Head of caudate nucleus (tissue), 42 donors: Measurements from ENCODE around the gene ZNF750.

ENCODE experiments used
- DNase-seq, 42 donors: peaks; one replicate each; pipeline versions ENCODE4 v3.0.0 to v3.0.0-alpha.2; 2020 to 2021; ENCODE audit warnings: mixed read lengths in 7 of 42
- intact Hi-C: fragments of 100-400 bp; cut with DNase I; formaldehyde crosslinking; loops from one replicate; pipeline ENCODE4 v1.15.0; 2022

ZNF750 gene

GRCh38 chr17:82839617-82840292 lies at the start of gene ZNF750:
Gene ZNF750, minus strand, starts transcription at chr17:82840022. Its CDS starts 7,568 bp downstream, at chr17:82832454.
- intact Hi-C loops = no loop called here
- DNase-seq = no peak

- peak in 6 of 42 donors; percentile 20 to 60 (median 45) for DNase-seq
- intact Hi-C loops = no loop called here
Observed at GRCh38 chr17:82888583-82889495, 49.0 kb upstream of the ZNF750 start.

DNA sequence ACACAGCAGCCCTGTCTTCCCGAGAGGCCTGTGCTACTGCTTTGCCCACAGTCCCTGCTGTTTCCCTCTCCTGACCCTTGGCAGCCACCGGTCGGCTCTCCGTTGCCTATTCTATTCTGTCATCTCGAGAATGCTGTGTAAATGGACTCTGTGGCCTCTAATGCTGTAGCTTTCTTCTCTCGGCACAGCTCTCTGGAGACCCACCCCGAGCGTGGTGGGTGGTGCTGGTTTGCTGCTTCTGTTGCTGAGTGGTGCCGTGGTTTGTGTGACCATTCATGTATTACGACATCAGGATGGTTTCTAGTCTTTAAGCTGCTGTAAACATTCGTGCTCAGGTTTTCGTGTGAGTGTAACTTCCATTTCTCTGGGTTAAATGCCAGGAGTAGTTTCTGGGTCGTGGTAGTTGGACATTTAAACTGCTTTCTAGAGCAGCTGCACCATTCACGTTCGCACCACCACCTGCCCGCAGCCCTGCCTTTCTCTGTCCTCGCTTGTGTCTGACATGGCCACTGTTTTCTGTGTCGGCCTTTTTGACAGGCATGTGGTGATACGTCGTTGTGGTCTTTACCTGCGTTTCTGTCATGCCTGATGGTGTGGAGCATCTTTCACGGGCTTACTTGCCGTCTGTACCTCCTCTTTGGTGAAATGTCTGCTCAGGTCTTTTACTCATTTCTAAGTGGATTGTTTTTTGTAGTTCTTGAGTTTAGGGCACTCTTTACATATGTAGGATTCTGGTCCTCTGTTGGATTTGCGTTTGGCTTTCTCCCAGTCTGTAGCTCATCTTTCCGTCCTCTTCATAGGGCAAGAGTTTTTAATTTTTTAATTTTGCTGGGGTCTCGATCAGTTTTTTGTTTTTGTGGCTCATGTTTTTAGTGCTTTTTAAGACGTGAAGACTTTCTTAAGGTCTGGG lies 47.7 kb upstream of the ZNF750 start:
- DNase-seq = no peak
- intact Hi-C loops = no loop called here

DNA sequence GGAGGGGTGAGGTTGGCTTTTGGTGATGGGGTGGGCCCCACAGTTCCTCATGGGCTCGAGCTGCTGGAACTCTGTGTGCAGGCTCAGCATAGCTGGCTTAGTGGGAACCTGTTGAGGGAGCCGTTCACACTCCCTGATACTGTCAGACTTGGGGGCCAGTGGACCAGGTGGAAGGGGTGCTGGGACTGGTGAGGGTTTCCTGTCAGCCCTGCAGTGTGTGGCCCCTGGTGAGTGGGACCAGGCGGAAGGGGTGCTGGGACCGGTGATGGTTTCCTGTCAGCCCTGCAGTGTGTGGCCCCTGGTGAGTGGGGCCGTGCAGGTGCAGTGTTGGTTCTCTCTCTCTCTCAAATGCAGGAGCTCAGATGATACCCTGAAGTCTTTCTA lies 45.1 kb upstream of the ZNF750 start:
- DNase-seq = no peak

DNA sequence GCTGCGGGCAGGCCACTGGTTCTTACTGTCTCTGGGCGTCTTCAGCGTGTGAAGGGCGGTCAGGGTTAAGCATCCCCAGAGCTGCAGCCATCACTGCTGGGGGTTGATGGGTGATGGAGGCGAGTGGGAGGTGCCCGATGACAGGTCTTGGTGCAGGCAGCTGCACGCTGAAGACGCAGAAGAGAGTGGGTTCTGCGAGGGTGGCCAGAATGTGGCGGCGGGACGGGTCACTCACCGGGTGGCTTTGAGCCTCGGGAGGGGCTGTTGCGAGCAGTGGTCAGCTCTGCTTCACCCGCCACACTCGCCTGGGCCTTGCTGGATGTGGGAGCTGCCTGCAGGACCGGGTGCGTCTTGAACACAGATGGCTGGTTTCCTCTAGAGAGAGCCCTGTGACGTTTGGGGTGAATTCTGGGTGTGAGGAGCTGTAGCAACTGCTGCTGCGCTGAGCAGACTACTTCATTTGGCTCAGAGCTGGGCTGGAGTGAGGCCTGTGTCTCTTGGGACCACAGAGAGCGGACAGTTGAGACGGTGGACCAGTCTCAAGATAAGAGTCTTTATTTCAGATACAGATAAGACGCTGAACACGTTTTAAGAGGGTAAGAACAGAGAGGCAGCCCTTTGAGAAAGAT lies 44.6 kb upstream of the ZNF750 start:
- intact Hi-C loops = no loop called here
- DNase-seq = peak in 9 of 42 donors; percentile 22 to 64 (median 49)

More for the DNA sequence above, 45.1 kb upstream of the ZNF750 start:
- intact Hi-C loops = no loop called here

DNA sequence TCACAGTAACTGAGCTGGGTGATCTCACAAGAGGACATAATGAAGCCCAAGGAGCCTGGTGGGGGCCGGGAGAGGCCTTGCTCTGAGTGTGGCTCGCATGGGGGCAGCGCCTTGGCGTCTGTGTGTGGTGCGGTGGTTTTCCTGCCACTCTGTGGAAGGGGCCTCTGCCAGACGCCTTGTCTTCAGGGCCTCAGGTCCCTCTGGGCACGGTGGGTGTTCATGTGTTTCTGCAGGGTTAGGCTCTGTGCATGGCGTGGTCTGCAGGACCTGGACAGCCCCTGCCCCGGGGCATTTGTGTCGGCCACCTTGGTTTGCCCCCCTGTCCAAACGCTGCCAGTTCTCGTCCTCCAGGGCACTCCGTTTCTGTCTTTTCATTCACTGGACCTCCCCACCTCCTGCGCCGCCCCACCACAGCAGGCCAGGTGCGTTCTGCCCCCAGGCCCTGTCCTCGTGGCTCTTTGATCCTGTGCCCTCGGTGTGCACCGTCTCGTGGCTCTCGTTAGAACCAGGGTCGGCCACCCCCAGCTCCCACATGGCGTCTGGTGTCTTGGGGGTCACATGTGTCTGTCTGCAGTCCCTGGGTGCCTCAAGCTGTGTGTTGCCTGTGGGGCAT lies 43.7 kb upstream of the ZNF750 start:
- intact Hi-C loops = no loop called here
- no peak for DNase-seq

GRCh38 chr17:82882715-82883418 lies 43.0 kb upstream of the ZNF750 start:
- intact Hi-C loops = no loop called here
- no peak for DNase-seq

GRCh38 chr17:82881900-82882714 lies 42.3 kb upstream of the ZNF750 start:
- intact Hi-C loops = no loop called here
- DNase-seq = peak in 38 of 42 donors; percentile 27 to 75 (median 55)

DNA sequence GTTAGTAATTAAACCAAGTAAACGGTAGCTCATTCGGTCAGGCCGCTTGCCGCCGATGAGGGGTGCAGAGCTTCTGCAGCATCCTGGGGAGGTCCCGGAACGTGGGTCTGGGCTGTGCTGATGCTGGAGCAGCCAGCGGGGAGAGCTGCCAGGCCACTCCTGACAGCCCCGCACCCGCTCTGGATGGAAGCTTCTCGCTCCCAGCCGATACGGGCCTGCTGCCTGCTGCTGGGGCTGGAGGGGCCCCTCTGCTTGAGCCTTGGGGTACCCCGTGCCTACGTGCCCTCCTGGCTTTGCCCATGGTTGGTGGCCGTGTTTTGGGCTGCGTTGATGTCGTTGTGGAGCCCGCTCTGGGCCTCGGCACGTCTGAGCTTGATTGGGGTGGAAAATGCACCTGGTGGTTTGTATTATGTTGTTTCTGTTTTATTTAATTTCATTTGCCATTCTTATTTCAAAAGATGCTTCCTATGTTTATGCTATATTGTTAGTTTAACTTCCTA lies 41.6 kb upstream of the ZNF750 start:
- intact Hi-C loops = no loop called here
- peak in 8 of 42 donors; percentile 22 to 54 (median 38) for DNase-seq

DNA sequence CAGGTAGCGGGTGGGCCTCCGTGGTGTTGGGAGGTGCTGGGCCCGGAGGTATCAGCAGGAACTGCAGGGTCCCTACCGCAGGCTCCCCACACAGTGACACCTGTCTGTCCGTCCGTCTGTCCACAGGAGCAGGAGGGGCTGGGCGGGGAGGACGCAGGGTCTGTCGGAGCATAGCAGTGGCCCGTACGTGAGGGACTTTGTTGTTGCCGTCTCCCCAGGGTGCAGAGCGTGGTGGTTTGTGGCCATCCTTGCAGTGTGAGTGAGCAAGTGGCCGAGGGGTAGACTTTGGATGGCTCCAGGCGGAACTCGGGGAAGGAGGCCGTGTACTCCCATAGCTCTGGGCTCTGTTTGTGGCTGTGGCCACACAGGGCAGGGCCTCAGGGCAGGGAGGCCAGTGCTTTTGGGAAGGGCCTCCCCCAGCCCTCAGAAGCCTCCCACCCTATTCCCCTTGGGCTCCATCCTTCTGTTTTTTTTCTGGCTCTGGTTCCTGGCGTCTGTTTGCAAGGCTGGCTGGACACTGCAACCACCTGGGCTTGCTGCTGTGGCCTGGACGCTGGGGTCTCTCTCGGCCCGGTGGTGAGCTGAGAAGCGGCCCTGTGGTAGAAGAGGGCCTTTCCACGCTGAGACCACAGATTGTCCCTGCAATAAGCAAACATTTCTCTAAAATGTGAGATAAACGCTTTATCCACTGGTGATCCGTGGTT lies 41.0 kb upstream of the ZNF750 start:
- intact Hi-C loops = no loop called here
- no peak for DNase-seq

DNA sequence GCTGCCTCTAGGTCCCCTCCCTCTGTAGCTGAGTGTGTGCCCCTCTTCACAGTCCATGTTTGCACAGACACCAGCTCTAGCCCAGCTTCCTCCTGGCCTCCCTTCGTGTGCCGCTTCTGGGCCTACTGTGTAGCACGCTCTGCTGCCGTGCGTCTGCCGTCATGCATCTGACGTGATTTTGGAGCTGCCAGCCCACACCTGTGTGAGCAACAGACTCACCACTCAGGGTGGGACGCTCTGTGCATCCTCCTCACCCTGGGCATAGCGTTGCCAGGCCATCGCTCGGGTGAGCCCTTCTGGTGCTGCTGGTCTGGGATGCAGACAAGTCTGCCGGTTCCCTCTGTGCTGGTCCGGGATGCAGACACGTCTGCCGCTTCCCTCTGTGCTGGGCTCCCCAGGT lies 39.4 kb upstream of the ZNF750 start:
- intact Hi-C loops = no loop called here
- no peak for DNase-seq

DNA sequence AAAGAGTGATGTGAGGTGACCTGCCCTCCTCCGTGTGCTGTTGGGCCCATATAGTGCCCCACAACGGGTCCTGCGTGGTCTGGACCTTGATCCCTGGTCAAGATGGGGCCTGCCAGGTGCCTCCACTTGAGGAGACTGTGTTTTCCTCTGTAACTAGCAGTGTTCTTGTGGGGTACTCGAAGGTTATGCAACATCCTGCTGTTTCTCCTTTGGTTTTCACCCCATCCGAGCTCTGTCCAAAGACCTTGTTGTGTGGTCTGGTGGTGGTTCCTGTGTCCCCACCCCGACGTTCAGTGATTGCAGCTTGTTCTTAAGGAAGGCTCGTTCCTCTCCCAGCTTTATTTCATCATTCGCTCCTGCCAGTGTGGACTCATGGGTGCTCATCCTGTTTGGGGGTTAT lies 38.7 kb upstream of the ZNF750 start:
- DNase-seq = no peak

GRCh38 chr17:82876602-82877379 lies 37.0 kb upstream of the ZNF750 start:
- peak; percentile 59 to 90 (median 78) for DNase-seq
- intact Hi-C loops = no loop called here

More for the DNA sequence above, 38.7 kb upstream of the ZNF750 start:
- intact Hi-C loops = no loop called here

DNA sequence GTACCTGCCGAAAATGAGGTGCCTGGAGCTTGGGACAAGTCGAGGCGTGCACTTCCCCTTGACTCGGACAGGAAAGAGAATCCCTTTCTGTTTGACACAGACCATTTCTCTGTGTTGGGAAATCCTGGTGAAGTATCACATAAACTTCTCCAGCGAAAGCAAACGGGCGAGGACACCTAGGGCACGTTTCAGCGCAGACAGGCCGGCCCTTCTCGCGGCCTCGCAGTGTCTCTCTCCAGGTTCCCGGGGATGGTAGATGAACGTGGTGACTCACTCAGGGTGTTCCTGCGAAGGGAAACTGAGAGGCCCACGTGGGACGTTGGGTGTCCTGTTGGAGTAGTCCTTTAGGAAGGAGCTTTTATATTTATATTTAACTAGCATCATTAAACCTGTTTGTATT lies 36.3 kb upstream of the ZNF750 start:
- no peak for DNase-seq

DNA sequence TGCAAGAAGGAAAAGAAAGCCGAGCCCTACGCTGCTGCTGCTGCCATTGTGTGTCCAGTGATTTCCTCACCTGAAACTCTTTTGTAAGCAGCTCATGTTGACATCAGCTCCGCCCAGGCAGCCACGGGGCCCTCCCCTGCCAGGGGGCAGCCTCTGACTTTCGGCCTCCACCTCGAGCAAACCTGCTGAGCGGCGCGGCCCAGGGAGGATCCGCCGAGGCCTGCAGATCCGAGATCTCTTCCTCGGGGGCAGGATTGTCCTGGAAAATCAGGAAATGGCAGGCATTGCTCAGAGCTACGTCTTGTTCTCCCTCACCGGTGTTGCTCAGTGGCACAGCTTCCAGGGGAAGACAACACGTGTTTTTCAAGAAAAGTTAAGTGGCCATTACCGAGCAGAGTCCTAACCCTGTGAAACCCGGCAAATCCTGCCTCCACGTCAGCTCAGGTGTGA lies 35.6 kb upstream of the ZNF750 start:
- DNase-seq = no peak
- intact Hi-C loops = no loop called here

More for the DNA sequence above, 36.3 kb upstream of the ZNF750 start:
- intact Hi-C loops = no loop called here
